ENCODE data around the gene LHX4.

GRCh38 chr1:180247580-180247979 is 17.5 kb downstream of the LHX4 start:
- TF ChIP-seq CTCF (IDR thresholded peaks at IDR 0.05 in 8 of 11, conservative IDR thresholded peaks at IDR 0.05 in 3 of 11): no peak
- TF ChIP-seq POLR2A (IDR thresholded peaks at IDR 0.05): no peak
